ENCODE results near the gene ELAVL1.

The ELAVL1 gene

DNA sequence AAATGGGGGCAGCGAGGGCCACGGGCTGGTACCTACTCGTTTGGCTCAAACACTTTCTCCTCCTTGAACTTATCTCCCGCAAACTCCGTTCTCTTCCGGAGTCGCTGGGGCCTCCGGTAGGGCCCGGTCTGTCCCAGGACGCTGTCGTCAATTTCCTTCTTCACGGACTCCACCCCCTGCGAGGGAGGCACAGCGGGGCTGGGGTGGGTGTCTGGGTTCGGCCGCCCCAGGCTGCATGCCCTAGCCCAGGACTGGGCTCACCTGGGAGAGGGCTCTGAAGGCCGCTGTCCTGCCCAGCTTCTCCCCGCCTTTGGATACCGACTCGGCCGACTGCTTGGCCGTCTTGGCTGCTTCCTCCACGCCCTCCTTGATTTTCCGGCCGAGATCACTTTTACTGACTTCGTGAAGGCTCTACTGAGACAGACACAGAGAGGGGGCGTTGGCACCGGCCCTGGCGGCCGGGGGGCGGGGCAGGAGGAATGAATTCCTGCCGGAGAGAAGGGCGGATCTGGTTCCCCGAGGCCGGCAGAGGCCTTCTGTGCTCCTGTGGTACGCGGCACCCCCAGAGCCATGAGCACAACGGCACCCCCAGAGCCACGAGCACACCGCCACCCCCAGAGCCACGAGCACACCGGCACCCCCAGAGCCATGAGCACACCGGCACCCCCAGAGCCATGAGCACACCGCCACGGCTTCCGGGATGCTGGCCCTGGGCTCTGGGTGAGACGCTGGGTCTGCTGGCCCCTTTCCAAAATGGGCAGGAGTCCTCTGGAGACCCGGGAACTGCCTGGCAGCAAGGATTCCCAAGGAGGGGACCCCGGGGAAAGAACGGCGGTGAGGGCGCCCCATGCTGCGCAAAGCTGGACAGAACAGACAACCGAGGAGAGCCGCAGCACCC lies 71.4 kb downstream of the ELAVL1 start:
- Histone ChIP-seq H2AFZ (no peak overlapping the region), H3K36me3 (ENCODE audit: control insufficient read depth, insufficient read depth, low read length) (no peaks in the 10 kb centered on the region), H3K27ac (no peak overlapping the region)

DNA sequence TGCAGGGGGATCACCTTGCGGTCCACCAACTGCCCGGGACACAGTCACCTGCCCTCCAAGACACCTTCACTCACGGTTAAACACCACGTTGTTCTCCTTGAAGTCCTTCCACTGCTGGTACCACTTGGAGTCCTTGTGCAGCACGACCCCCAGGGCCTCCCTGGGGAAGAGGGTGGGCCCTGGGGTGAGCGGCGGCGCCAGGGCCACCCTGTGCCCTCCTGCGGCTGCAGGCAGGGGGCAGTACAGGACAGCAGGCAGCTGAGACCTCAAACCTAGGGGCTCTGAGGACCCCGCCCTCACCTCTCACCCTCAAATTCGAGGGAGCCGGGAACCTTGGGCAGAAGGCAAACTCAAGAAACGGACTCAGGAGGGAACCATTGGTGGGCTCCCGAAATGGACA lies 72.0 kb downstream of the ELAVL1 start:
- Histone ChIP-seq H3K4me3 (ENCODE audit: low read depth, low read length) (no peak overlapping the region), H3K9me3 (ENCODE audit: control insufficient read depth, low read length) (no peaks in the 10 kb centered on the region), H2AFZ (no peak overlapping the region), H3K9ac (no peak overlapping the region), H3K79me2 (no peaks in the 10 kb centered on the region), H3K4me2 (ENCODE audit: low read length) (no peak overlapping the region), H3K27ac (no peak overlapping the region), H3K36me3 (ENCODE audit: control insufficient read depth, insufficient read depth, low read length) (no peaks in the 10 kb centered on the region), H3K4me1 (peaks cover 1% of the 10 kb centered on the region), H3K27me3 (ENCODE audit: control insufficient read depth, insufficient read depth, low read length) (no peaks in the 10 kb centered on the region)
- TF ChIP-seq, protein P1, sequence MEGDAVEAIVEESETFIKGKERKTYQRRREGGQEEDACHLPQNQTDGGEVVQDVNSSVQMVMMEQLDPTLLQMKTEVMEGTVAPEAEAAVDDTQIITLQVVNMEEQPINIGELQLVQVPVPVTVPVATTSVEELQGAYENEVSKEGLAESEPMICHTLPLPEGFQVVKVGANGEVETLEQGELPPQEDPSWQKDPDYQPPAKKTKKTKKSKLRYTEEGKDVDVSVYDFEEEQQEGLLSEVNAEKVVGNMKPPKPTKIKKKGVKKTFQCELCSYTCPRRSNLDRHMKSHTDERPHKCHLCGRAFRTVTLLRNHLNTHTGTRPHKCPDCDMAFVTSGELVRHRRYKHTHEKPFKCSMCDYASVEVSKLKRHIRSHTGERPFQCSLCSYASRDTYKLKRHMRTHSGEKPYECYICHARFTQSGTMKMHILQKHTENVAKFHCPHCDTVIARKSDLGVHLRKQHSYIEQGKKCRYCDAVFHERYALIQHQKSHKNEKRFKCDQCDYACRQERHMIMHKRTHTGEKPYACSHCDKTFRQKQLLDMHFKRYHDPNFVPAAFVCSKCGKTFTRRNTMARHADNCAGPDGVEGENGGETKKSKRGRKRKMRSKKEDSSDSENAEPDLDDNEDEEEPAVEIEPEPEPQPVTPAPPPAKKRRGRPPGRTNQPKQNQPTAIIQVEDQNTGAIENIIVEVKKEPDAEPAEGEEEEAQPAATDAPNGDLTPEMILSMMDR (IDR thresholded peaks at IDR 0.05): no peak

More for the DNA sequence above, 71.4 kb downstream of the ELAVL1 start:
- TF ChIP-seq, protein P1 (IDR thresholded peaks at IDR 0.05): no peak
- H3K9me3 ChIP-seq (ENCODE audit: control insufficient read depth, low read length): no peaks in the 10 kb centered on the region
- no peak overlapping the region for H3K4me2 ChIP-seq (ENCODE audit: low read length)
- H3K4me3 ChIP-seq (ENCODE audit: low read depth, low read length): no peak overlapping the region
- no peaks in the 10 kb centered on the region for H3K27me3 ChIP-seq (ENCODE audit: control insufficient read depth, insufficient read depth, low read length)
- H3K79me2 ChIP-seq: no peaks in the 10 kb centered on the region
- H3K9ac ChIP-seq: no peak overlapping the region
- H3K4me1 ChIP-seq: no peaks in the 10 kb centered on the region

DNA sequence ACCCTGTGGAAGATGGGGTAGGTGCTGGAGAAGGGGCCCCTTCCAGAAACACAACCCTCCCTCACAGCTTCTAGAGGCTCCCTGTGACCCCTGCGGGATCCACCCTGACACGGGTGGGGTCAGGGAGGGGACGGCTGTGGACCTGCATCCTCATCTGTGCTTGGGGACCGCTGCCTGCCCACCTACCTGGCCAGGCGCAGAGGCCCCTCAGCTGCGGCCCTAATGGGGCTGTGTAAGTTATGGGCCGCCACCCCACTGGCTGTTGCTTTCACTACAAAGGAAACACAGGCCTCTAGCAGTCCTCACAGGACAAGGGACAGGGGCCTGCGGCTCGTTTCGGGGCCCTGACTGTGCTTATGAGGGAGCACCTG lies 72.5 kb downstream of the ELAVL1 start:
- Histone ChIP-seq H3K4me2 (ENCODE audit: low read length) (no peak overlapping the region), H3K4me1 (peaks cover 4% of the 10 kb centered on the region), H3K9me3 (ENCODE audit: control insufficient read depth, low read length) (no peaks in the 10 kb centered on the region), H3K4me3 (ENCODE audit: low read depth, low read length) (no peak overlapping the region), H3K9ac (no peak overlapping the region), H3K79me2 (no peaks in the 10 kb centered on the region), H3K27ac (no peak overlapping the region), H3K36me3 (ENCODE audit: control insufficient read depth, insufficient read depth, low read length) (no peaks in the 10 kb centered on the region), H3K27me3 (ENCODE audit: control insufficient read depth, insufficient read depth, low read length) (no peaks in the 10 kb centered on the region), H2AFZ (no peak overlapping the region)
- TF ChIP-seq, protein P1 (IDR thresholded peaks at IDR 0.05): no peak

DNA sequence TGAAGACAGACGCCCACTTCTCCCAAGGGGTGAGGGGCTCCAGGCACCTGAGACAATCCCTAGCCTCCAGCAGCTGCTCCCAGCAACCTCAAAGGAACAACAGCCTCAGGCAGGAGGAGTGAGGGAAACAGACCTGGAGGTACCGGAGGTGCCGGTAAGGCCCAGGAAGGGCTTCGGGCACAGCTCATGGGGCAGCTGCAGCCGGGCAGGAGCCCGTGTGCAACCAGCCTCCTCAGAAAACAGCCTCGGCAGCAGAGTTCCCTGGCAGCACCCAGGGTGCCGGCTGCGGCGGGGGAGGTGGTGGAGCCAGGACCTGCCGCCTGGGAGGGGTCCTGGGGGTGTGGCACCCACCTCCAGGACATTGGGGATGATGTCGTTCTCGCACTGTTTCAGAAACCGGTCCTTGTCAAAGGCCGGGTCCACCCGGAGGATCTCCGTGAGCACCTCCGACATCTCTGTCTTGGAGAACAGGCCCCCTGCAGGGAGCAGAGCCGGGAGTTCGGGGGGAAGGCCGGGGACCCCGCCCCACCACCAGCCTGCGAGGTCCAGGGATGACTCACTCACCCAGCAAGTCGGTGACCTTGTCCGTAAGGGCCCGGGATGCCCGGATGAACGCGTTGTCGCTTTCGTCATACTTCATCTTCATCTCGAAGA lies 73.0 kb downstream of the ELAVL1 start:
- Histone ChIP-seq H2AFZ (no peak overlapping the region), H3K9me3 (ENCODE audit: control insufficient read depth, low read length) (no peaks in the 10 kb centered on the region), H3K27ac (no peak overlapping the region), H3K79me2 (no peaks in the 10 kb centered on the region), H3K4me3 (ENCODE audit: low read depth, low read length) (no peak overlapping the region), H3K4me2 (ENCODE audit: low read length) (no peak overlapping the region), H3K4me1 (peaks cover 4% of the 10 kb centered on the region), H3K9ac (no peak overlapping the region), H3K36me3 (ENCODE audit: control insufficient read depth, insufficient read depth, low read length) (no peaks in the 10 kb centered on the region), H3K27me3 (ENCODE audit: control insufficient read depth, insufficient read depth, low read length) (no peaks in the 10 kb centered on the region)
- TF ChIP-seq, protein P1 (IDR thresholded peaks at IDR 0.05): no peak

Measured in parathyroid adenoma (tissue), 2 donors.